Skeletal muscle cell (primary cell): ENCODE data around the gene NR1D1.
"Not testable (repeated sequence)": the region's sequence is repeated elsewhere in the genome, so short reads cannot be mapped to it uniquely, and the experiment has no call there.

Experiments
- DNase-seq: peaks from one replicate; pipeline ENCODE4 v3.0.0-alpha.2; 2010; ENCODE audit warnings: low read depth
- H3K4me3 ChIP-seq: 2 replicates; pipeline ENCODE4 v1.5.1; 2011; ENCODE audit warnings: low read depth, mild to moderate bottlenecking, control low read depth, low read length, moderate library complexity

NR1D1 gene

DNA sequence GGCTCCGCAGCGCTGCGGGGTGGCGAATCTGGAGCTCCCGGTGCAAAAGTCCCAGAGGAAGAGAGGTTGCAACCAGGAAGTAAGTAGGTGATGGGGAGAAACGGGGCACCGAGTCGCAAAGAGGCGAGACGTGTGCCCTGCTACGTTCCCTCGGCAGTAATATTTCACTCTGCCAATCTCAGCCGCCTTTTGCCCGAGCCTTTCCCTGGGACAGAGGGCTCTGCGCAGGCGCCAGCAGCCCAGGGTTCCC, at the start of gene NR1D1:
Gene NR1D1, minus strand, starts transcription at position 171 of the 250 bp plus-strand sequence. CDS start 495 bp downstream, outside the sequence.
- DNase-seq = no peak
- H3K4me3 ChIP-seq = peak within 1 kb of the TSS; percentile 88

DNA sequence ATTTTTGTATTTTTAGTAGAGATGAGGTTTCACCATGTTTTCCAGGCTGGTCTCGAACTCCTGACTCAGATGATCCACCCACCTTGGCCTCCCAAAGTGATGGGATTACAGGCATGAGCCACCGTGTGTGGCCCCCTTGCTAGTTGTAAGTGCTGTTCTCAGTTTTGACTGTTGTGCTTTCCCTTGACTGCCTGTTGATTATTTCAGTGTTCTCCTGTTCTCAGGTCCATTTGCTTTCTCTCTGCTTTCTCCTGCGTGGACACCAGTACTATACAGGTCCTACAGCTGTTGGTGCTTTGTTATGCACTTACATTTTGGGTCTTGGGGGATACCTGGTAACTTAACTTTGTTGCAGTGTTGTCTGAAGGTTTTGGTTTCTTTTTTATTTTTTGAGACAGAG, 48.1 kb upstream of the NR1D1 start:
- H3K4me3 ChIP-seq = no peak overlapping the region
- no peak for DNase-seq

GRCh38 chr17:40145476-40145875, 45.1 kb upstream of the NR1D1 start:
- no peak for DNase-seq

GRCh38 chr17:40143166-40143565, 42.8 kb upstream of the NR1D1 start:
- not testable (repeated sequence) for H3K4me3 ChIP-seq, DNase-seq

More at GRCh38 chr17:40145476-40145875, 45.1 kb upstream of the NR1D1 start:
- no peak overlapping the region for H3K4me3 ChIP-seq

DNA sequence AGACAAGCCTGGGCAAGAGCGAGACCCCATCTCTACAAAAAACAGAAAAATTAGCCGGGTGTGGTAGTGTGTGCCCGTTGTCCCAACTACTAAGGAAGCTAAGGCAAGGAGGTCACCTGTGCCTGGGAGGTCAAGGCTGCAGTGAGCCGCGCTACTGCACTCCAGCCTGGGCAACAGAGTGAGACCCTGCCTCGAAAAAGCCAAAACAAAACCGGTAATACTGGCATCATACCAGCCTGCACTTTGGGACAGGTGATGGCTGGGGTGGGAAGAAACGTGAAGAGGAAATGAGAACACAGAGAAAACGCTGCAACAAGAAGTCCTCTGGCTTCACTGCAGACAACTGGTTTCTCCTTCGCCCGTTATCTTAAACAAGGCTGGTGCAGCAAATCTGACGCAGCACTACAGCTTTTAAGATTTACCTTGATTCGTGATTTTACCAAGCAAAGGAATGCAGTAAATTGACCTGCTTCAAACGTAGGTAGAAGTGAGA, 39.2 kb upstream of the NR1D1 start:
- DNase-seq = no peak
- peak overlapping the region; percentile 57 for H3K4me3 ChIP-seq

DNA sequence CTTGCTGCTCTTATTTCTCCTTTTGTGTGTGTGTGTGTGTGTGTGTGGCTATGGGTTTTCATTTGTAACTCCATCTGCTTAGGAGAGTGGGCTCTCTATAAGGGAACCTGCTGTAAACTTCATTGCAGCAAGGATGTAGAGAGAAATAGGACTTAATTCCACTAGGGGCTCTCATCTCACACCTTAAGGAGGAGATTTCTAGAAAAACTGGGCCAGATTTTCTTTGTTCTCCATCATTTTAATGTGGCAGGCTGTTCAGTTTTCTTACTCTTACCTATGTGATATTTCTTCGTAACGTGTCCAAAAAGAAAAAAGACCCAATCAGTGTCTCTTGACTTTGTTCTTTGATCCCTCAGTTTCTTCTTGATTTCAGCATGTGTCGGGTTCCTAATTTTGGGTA, 35.4 kb upstream of the NR1D1 start:
- H3K4me3 ChIP-seq = no peak overlapping the region
- no peak for DNase-seq

DNA sequence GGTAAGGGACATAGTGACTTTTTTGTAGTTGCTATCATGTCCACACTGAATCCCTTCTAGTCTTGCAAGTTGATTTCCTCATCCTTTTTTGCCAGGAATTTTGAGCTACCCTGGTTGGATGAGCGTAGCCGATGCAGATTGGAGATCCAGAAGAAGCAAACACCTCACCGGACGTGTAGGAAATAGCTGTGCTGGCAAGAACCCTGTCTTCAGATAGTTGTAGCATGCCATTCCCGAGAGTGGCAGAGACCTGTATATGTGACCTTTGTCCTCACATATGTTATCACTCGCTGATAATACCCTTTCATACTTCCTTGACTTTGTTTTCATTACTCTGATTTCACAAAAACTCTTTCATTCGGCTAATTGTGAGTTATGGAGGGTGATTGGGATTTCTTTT, 33.8 kb upstream of the NR1D1 start:
- no peak overlapping the region for H3K4me3 ChIP-seq
- no peak for DNase-seq

DNA sequence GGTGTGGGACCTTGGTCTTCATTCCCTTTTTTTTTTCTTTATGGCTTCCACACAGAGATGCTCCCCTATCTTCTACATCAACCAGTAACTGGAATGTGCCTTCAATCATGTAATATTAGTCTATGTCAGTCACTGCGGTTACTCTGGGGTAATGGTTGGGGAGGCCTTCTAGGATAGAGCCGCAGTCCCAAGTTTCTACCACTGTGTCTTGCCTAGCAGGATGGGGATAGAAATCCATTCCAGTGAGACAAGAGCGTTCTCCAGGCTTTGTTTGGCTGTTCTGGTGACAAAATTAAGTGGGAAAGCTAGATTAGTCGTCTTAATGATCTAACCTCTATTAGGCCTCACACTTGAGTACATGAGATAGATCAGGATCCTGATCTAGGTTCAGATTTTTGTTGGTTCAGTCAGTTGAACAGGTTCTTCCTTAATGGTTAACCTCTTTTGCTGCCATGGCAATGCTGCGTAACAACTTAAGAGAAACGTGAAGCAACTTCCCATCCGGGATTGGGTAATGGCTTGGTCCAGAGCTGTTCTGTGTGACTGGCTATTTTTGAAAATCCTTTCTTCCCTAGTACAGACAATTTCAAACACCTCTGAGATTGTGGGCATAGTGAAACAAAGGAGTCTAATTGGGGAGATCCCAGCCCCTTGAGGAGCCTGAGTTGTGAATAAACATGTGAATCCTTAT, 30.1 kb upstream of the NR1D1 start:
- no peak for DNase-seq
- H3K4me3 ChIP-seq = no peak overlapping the region

DNA sequence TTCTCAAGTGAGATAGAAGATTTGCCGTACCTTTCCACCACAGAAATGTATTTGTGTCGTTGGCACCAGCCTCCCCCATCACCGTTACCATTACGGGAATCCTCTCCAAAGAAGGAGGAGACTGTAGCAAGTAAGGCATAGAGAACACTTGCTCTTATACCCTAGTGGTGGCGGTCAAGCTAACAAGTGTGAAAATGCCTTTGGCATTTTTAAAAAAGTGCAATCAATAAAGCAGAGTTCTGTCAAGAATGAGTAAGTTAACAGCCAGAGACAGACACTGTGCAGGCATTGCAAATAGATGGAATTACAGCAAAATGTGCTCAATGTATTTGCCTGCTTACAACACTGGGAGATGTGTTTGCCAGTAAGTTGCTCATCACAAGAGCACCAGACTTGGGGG, 29.1 kb upstream of the NR1D1 start:
- no peak overlapping the region for H3K4me3 ChIP-seq
- no peak for DNase-seq

GRCh38 chr17:40124279-40125141, 24.1 kb upstream of the NR1D1 start:
- peak overlapping the region; percentile 90 for H3K4me3 ChIP-seq
- DNase-seq = no peak

DNA sequence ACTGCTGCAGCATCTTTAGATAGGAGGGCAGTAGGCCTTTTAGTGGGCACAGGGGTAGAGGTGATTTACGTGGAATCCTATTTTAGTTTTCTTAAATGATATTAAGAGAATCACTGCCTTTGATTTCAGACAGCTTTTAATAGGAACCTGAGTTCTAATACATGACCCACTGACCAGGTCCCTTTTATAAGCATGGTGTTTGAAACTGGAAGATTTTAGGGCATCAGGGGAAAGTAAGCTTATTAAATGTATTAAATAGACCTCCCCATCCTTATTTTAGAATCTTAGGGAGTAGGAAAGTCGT, 23.4 kb upstream of the NR1D1 start:
- no peak for DNase-seq
- peak overlapping the region; percentile 90 for H3K4me3 ChIP-seq

- DNase-seq = no peak
- peak overlapping the region; percentile 90 for H3K4me3 ChIP-seq
Measured at GRCh38 chr17:40122999-40123810, 22.8 kb upstream of the NR1D1 start.

GRCh38 chr17:40122136-40122998, 22.0 kb upstream of the NR1D1 start:
- peak overlapping the region; percentile 90 for H3K4me3 ChIP-seq
- DNase-seq = no peak

GRCh38 chr17:40121181-40122135, 21.1 kb upstream of the NR1D1 start, which contains the start of gene MSL1:
Gene MSL1 (plus strand): TSS chr17:40121971. CDS start chr17:40122613, 642 bp downstream.
- DNase-seq = no peak
- peak within 1 kb of the TSS; percentile 90 for H3K4me3 ChIP-seq

- H3K4me3 ChIP-seq = no peak overlapping the region
- no peak for DNase-seq
Measured at GRCh38 chr17:40115101-40115436, 14.7 kb upstream of the NR1D1 start.

DNA sequence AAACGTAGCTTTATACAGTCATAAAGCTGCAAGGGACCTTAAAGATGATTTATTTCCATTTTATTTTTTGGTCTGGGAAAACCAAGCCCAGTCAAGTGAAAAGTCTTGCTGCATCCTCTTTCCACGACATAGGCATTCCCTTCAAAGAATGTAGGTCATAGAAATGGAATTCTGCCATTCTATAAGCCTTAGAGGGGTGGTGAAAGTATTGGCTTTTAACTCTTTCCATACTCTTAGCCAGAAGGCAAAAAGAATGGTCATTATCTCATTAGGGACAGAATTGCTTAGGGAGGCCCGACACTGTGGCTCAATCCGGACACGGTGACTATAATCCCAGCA, 13.5 kb upstream of the NR1D1 start:
- no peak for DNase-seq
- peak overlapping the region; percentile 41 for H3K4me3 ChIP-seq

DNA sequence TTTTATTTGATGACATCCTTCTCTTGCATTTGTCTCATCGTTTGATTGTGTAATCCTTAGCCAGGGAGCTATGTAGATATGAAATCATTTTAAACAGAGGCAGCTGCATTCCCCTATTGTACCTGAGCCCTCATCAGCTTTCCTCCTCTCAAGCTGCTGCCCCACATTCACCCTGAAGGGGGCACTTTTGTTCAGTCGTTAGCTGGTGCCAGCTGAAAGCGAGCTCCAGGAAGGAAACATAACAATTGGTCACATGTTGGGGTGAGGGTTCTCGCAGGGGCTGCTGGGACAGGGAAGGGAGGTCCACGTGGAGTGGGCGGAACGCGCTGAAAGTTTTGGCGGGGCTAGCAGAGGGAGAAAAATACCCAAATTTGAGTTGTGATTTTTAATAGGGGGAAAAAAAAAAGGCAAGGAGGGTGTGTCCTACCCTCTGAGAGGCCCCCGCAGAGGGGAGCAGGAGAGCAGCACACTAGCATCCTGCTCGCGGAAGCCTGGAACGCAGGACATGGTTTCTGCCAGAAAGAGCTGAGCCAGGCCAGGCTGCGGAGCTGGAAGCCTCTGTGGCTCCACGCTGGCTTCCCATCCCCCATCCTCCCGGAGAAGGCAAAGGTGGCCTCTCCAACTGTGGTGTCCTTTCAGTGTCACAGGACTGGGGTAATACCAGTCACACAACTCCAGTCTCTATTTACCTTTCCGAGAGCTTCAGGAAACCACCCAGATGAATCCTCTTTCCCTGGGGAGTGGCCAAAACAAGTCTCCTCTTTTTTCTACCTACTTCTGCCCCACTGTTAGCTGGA, 12.9 kb upstream of the NR1D1 start:
- peak overlapping the region; percentile 41 for H3K4me3 ChIP-seq

GRCh38 chr17:40112718-40113109, 12.3 kb upstream of the NR1D1 start:
- no peak overlapping the region for H3K4me3 ChIP-seq
- DNase-seq = no peak

More for the DNA sequence above, 12.9 kb upstream of the NR1D1 start:
- peak; percentile 87 for DNase-seq
